Measurements from ENCODE around the gene BNC2. TPM values are rescaled to one million over a fixed set of nuclear protein-coding genes. Genes with fewer than 3 reads are reported as not detected.

Gene BNC2
- total RNA-seq, 1 experiment from 2014 or later = 0.20 TPM

DNA sequence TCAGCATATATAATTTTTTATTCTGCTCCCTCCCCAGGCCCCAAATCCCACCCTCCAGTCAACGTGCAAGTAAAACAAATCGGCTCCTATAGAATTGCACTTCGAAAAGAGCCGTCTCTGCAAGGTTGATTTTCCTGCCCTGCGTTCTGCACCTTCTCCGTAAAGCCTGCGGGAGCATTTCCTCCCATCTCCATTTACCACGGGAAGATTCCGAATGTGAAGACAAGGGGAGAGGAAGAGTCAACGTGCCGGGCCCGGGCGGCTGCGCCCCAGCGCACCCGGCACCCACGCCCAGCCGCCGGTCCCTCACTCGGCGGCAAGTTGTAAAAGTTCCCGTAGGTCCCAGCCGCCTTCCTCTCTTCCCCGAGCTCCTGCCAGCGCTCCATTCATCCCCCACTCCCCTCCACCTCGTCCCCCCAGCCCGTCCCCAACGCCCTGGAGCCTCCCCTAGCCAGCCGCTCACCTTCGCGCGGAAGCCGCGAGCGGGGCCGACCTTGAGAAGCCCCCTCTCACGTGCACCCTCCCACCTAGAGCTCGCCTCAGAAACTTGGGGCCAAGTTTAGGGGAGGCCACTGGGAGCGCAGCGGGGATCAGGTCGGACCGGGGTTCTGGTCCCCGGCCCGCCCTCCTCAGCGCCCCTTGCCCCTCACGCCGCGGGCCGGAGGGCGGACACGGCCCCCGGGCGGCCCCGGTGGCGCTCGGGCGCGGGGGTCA lies 431 bp downstream of the BNC2 start:
- Histone ChIP-seq H3K27me3 (replicated peaks; ENCODE audit: control insufficient read depth, insufficient read depth, low read length) (no peaks in the 10 kb centered on the region), H3K9me3 (no peaks in the 10 kb centered on the region), H3K4me1 (peaks cover 6% of the 10 kb centered on the region; the same call in 1 of the 2 replicates), H3K4me3 (ENCODE audit: low read depth, low read length) (peak overlapping the region; percentile 26; the same call in 1 of the 2 replicates), H3K36me3 (ENCODE audit: control insufficient read depth, insufficient read depth, low read length) (no peaks in the 10 kb centered on the region)
- H3K4me3 Mint-ChIP-seq (ENCODE audit: unreplicated experiment) = peak overlapping the region; percentile 73
- no peaks in the 10 kb centered on the region for H3K4me1 Mint-ChIP-seq (ENCODE audit: low read depth, unreplicated experiment)
- CTCF ChIA-PET = no interaction called here
- POLR2A ChIA-PET = no interaction called here
- no peaks in the 10 kb centered on the region for H3K36me3 Mint-ChIP-seq (ENCODE audit: insufficient read depth, unreplicated experiment)
- intact Hi-C loops (cut with micrococcal nuclease; ENCODE audit: unreplicated experiment) = no loop called here
- no peak for TF ChIP-seq CTCF (IDR thresholded peaks at IDR 0.05; ENCODE audit: insufficient read depth in 1 of 2, low read depth in 1 of 2, low read length in 1 of 2, severe bottlenecking in 1 of 2, unreplicated experiment in 1 of 2)
- H3K9me3 Mint-ChIP-seq (ENCODE audit: unreplicated experiment) = no peaks in the 10 kb centered on the region
- BruUV-seq (replicated peaks) = no TSS peak
- H3K27me3 Mint-ChIP-seq (ENCODE audit: insufficient read depth, unreplicated experiment) = peaks cover 10% of the 10 kb centered on the region
- H3K27ac Mint-ChIP-seq (ENCODE audit: unreplicated experiment) = no peak overlapping the region
- no peak for DNase-seq

DNA sequence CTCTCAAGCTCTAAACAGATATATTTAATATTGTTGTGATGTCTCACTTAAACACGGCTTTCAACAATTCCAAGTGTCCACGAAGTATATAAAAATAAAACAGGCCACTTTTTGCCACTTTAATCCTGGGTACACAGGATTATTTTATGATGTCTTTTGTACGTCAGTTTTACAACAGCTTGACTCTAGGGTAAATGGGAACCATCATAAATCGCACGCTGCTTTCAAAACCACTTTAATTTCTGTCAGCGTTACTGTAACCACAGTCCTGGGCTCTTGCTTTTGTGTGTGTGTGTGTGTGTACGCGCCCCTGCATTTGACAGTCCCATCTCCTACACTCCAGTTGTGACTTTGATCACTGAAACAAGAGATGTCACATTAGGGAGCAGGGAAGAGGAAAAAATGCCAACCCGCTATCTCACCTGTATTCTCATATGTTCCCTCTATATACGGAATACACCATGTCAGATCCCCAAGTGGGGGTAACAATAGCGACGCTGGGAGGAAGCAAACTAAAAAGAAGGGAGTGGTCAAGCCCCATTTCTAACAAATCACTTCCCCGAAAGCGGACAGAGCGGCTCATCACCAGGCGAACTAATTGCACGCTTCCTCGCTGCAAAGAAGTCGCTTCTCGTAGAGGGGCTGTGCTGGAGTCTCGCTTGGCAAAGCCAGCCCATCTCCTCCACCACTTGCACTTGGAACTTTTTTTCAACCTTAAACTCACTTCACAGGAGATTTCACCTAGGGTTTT lies 1.2 kb downstream of the BNC2 start:
- no TSS peak for BruUV-seq (replicated peaks)
- POLR2A ChIA-PET = no interaction called here
- intact Hi-C loops (cut with micrococcal nuclease; ENCODE audit: unreplicated experiment) = no loop called here

GRCh38 chr9:16868701-16869100 lies 1.8 kb downstream of the BNC2 start:
- Histone ChIP-seq H3K9me3 (no peaks in the 10 kb centered on the region), H3K4me1 (peaks cover 6% of the 10 kb centered on the region; the same call in 1 of the 2 replicates), H3K27me3 (replicated peaks; ENCODE audit: control insufficient read depth, insufficient read depth, low read length) (no peaks in the 10 kb centered on the region), H3K4me3 (ENCODE audit: low read depth, low read length) (no peak overlapping the region), H3K36me3 (ENCODE audit: control insufficient read depth, insufficient read depth, low read length) (no peaks in the 10 kb centered on the region)
- Mint-ChIP-seq H3K27me3 (ENCODE audit: insufficient read depth, unreplicated experiment) (peaks cover 8% of the 10 kb centered on the region), H3K9me3 (ENCODE audit: unreplicated experiment) (no peaks in the 10 kb centered on the region), H3K27ac (ENCODE audit: unreplicated experiment) (no peak overlapping the region), H3K36me3 (ENCODE audit: insufficient read depth, unreplicated experiment) (no peaks in the 10 kb centered on the region), H3K4me1 (ENCODE audit: low read depth, unreplicated experiment) (no peaks in the 10 kb centered on the region), H3K4me3 (ENCODE audit: unreplicated experiment) (no peak overlapping the region)
- DNase-seq = no peak
- CTCF ChIA-PET = no interaction called here
- no TSS peak for BruUV-seq (replicated peaks)
- POLR2A ChIA-PET = no interaction called here
- TF ChIP-seq CTCF (IDR thresholded peaks at IDR 0.05; ENCODE audit: insufficient read depth in 1 of 2, low read depth in 1 of 2, low read length in 1 of 2, severe bottlenecking in 1 of 2, unreplicated experiment in 1 of 2) = no peak
- intact Hi-C loops (cut with micrococcal nuclease; ENCODE audit: unreplicated experiment) = no loop called here

More for the DNA sequence above, 1.2 kb downstream of the BNC2 start:
- H3K9me3 ChIP-seq = no peaks in the 10 kb centered on the region
- Mint-ChIP-seq H3K9me3 (ENCODE audit: unreplicated experiment) (no peaks in the 10 kb centered on the region), H3K27ac (ENCODE audit: unreplicated experiment) (no peak overlapping the region), H3K4me3 (ENCODE audit: unreplicated experiment) (no peak overlapping the region), H3K36me3 (ENCODE audit: insufficient read depth, unreplicated experiment) (no peaks in the 10 kb centered on the region), H3K4me1 (ENCODE audit: low read depth, unreplicated experiment) (no peaks in the 10 kb centered on the region), H3K27me3 (ENCODE audit: insufficient read depth, unreplicated experiment) (peaks cover 10% of the 10 kb centered on the region)
- no peak for DNase-seq
- H3K36me3 ChIP-seq (ENCODE audit: control insufficient read depth, insufficient read depth, low read length) = no peaks in the 10 kb centered on the region
- H3K4me1 ChIP-seq = peaks cover 6% of the 10 kb centered on the region; the same call in 1 of the 2 replicates
- CTCF ChIA-PET = no interaction called here
- no peak for TF ChIP-seq CTCF (IDR thresholded peaks at IDR 0.05; ENCODE audit: insufficient read depth in 1 of 2, low read depth in 1 of 2, low read length in 1 of 2, severe bottlenecking in 1 of 2, unreplicated experiment in 1 of 2)
- no peaks in the 10 kb centered on the region for H3K27me3 ChIP-seq (replicated peaks; ENCODE audit: control insufficient read depth, insufficient read depth, low read length)
- H3K4me3 ChIP-seq (ENCODE audit: low read depth, low read length) = no peak overlapping the region

Data from Caco-2 (cell line).